Nucleus accumbens (tissue), 56 donors: ENCODE measurements around the gene KCP.
A peak's percentile ranks its signal among the peaks of the same experiment; 100 is the strongest.

Source experiments
- DNase-seq, 56 donors: peaks; one replicate each; lab custom pipeline; 2025; lab: John Stamatoyannopoulos, UW

The KCP gene

DNA sequence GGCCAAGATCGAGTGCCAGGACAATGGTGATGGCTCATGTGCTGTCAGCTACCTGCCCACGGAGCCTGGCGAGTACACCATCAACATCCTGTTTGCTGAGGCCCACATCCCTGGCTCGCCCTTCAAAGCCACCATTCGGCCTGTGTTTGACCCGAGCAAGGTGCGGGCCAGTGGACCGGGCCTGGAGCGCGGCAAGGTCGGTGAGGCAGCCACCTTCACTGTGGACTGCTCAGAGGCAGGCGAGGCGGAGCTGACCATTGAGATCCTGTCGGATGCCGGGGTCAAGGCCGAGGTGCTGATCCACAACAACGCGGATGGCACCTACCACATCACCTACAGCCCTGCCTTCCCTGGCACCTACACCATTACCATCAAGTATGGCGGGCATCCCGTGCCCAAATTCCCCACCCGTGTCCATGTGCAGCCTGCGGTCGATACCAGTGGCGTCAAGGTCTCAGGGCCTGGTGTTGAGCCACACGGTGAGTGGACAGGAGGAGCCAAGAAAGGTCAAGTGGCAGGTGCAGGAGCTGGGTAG, 65.7 kb downstream of the KCP start:
- DNase-seq, result no peak

- DNase-seq, result no peak
These were observed 66.4 kb downstream of the KCP start for GRCh38 chr7:128843938-128844621.

DNA sequence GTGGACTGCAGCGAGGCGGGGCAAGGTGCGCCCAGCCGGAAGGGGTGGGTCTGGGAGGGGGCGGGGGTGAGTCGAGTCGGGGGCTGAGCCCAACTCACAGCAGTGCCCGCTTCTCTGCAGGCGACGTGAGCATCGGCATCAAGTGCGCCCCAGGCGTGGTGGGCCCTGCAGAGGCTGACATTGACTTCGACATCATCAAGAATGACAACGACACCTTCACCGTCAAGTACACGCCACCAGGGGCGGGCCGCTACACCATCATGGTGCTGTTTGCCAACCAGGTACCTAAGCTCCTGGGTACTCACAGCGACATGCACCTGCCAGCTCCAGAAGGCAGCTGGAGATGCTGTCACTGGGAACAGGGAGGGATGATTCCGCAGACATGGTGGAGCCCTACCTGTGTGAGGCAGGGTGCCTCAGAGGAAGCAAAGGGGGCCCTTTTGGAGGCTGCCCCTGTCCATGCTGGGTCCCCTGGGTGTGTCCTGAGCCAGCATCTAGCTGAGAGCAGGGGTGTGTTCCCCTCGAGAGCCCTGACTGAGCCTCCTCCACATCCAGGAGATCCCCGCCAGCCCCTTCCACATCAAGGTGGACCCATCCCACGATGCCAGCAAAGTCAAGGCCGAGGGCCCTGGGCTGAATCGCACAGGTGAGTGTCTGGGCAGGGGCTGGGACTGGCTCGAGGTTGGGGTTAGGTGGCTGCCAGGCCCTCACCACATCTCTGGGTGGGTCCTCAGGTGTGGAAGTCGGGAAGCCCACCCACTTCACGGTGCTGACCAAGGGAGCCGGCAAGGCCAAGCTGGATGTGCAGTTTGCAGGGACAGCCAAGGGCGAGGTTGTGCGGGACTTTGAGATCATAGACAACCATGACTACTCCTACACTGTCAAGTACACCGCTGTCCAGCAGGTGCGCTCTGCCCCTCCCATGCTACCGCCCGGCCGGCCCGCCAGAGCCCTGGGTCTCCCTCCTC, 67.6 kb downstream of the KCP start:
- DNase-seq, result no peak

- DNase-seq, result peak in 8 of 56 donors; percentile 3 to 50 (median 15)
These were observed 68.4 kb downstream of the KCP start for GRCh38 chr7:128841921-128842673.

- no peak for DNase-seq
These were observed 69.3 kb downstream of the KCP start for GRCh38 chr7:128841171-128841690.

DNA sequence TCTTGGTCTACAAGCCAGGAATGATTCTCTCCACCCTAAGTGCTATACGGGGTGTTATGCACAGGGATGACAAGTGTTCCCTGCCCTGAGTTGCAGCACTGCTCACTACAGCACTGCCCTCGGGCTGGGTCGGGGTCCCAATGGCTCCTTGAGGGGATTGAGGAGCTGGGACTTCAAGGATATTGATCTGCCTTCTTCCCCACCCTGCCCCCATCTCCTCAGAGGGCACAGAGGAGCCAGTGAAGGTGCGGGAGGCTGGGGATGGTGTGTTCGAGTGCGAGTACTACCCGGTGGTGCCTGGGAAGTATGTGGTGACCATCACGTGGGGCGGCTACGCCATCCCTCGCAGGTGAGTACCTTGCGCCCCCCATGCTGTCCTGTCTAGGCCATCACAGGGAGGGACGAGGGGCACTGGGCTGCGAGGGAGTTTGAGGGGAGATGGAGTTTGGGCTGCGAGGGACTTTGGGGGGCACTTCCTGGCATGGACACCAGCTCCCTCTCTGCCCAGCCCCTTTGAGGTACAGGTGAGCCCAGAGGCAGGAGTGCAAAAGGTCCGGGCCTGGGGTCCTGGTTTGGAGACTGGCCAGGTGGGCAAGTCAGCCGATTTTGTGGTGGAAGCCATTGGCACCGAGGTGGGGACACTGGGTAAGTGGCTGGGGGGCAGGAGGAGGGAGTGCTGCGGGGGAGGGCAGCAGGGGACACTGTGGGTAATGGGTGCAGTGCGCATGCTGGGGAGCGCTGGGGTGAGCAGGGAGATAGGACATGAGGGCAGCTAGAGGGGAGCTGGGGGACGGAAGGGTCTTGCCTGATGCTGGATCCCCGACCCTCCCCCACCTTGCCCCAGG, 70.0 kb downstream of the KCP start:
- no peak for DNase-seq

DNA sequence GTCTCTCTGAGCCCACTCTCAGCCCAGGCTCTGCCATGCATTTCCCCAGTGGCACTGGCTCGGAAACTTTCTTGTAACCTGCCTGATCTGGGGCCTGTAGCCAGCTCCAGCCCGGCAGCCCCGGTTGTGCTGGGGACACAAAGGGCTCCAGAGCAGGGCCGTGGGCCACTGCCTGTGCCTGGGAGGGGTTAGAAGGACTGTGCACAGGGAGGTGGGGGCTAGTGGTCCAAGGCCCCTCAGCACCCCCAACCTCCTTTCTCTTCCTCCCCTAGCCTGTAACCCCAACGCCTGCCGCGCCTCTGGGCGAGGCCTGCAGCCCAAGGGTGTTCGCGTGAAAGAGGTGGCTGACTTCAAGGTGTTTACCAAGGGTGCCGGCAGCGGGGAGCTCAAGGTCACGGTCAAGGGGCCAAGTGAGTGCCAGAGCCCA, 70.7 kb downstream of the KCP start:
- no peak for DNase-seq

- peak in 1 of 56 donors; percentile 18 for DNase-seq
These were observed 71.4 kb downstream of the KCP start for GRCh38 chr7:128838981-128839731.

DNA sequence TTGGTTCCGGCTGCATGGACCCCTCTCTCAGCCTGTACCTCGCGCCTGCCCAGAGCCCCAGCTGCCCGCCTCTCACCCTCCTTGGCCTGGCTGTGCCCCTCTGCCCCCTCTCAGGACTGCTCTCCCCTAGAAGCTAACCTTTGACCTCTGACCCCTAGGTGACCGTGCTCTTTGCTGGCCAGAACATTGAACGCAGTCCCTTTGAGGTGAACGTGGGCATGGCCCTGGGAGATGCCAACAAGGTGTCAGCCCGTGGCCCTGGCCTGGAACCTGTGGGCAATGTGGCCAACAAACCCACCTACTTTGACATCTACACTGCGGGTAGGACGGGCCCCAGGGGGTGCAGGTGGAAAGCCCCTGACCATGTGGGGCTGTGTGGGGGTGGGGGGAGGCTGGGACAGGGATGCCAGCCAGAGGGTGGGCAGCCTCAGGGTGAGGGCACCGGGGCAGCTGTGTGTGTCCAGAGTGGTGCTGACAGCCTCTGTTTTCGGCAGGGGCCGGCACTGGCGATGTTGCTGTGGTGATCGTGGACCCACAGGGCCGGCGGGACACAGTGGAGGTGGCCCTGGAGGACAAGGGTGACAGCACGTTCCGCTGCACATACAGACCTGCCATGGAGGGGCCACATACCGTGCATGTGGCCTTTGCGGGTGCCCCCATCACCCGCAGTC, 72.3 kb downstream of the KCP start:
- DNase-seq, result no peak

- DNase-seq, result no peak
These were observed 73.0 kb downstream of the KCP start for GRCh38 chr7:128837521-128837921.

GRCh38 chr7:128836729-128837348, 73.7 kb downstream of the KCP start:
- peak in 48 of 56 donors; percentile 6 to 73 (median 47) for DNase-seq

GRCh38 chr7:128835790-128836641, 74.5 kb downstream of the KCP start:
- peak in 39 of 56 donors; percentile 6 to 71 (median 33) for DNase-seq

DNA sequence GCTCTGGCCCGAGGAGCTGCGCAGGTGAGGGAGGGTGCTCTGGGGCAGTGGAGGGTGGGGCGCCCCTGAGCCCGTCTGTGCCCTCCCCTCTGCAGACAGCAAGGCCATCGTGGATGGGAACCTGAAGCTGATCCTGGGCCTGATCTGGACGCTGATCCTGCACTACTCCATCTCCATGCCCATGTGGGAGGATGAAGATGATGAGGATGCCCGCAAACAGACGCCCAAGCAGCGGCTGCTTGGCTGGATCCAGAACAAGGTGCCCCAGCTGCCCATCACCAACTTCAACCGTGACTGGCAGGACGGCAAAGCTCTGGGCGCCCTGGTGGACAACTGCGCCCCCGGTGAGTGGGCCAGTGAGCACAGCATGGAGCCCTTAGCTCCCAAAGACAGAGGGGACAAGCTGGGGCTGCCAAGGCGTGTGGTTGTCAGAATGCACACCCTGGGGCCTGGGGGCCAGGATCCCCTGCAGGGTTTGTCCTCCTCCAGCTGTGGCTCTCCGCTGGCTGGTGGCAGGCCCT, 75.2 kb downstream of the KCP start:
- DNase-seq, result no peak

- DNase-seq, result peak in 1 of 56 donors; percentile 49
These were observed 76.6 kb downstream of the KCP start for GRCh38 chr7:128833946-128834325.

DNA sequence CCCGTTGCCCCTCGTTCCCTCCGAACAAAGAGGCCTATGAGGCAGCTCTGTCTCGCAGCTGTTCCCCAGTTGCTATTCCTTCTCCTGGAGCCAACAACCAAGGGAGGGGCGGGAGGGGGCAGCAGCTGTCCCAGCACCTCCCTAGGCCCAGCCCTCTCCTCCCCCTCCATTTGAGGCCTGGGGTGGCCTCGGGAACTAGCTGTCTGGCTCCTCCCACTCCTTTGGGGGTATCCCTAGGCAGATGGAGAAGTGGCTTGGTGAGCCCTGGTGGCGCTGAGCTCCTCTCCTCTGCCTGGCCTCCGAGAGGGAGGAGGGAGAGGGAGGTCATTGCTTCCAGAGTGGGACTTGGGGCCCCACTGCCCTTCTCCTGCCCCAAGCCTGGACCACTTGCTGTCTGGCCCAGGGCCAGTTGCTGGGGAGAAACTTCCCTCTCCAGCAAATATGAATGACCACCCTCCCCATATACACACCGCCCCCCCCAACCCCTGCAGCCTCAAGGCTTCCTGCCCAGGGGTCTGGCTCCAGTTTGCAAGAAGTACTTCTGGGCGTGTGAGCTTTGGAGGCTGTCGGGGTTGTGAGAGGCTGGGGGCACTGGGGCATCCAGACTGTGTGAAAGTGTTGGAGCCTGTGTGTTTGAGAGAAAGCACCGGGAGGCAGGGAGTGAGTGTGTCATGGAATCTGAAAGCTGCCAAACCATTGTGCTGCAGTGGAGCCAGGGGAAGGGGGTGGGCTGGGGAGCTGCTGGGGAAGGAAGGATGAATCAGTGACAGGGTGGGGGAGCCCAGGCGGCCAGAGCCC, 77.2 kb downstream of the KCP start:
- DNase-seq, result peak in 55 of 56 donors; percentile 11 to 89 (median 62)

GRCh38 chr7:128832880-128833147, 77.7 kb downstream of the KCP start:
- peak in 3 of 56 donors; percentile 43 to 63 (median 51) for DNase-seq
